ENCODE measurements around the gene GPR153.
A peak's percentile ranks its signal among the peaks of the same experiment; 100 is the strongest.
"Not testable (repeated sequence)": the region's sequence is repeated elsewhere in the genome, so short reads cannot be mapped to it uniquely, and the experiment has no call there.

GPR153 gene

GRCh38 chr1:6260961-6261614 is at the start of gene GPR153:
GPR153 (minus strand) TSS chr1:6261098; CDS start chr1:6254905, 6,193 bp downstream.
- peak; percentile 16 for DNase-seq (ENCODE audit: low read depth)

GRCh38 chr1:6310116-6310848 is 49.4 kb upstream of the GPR153 start:
- no peak for DNase-seq (ENCODE audit: low read depth)

DNA sequence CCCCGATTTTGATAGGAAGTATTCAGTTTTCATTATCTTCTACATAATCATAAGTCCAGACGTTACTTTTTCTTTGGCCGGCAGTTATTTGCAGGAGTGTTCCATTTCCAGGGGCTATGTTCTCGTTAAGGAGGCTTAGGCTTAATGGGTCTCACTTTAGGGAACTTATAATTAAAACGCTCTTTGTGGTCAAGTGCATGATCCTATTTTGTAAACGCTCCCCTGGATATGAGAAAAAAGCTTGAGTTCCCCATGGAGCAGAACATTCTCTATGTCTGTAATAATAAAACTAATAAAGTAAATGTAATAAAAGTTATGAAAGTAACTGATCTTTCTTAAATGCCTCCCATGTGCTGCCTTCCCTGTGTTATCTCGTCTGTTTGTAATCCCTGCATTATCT is 48.7 kb upstream of the GPR153 start:
- no peak for DNase-seq (ENCODE audit: low read depth)

DNA sequence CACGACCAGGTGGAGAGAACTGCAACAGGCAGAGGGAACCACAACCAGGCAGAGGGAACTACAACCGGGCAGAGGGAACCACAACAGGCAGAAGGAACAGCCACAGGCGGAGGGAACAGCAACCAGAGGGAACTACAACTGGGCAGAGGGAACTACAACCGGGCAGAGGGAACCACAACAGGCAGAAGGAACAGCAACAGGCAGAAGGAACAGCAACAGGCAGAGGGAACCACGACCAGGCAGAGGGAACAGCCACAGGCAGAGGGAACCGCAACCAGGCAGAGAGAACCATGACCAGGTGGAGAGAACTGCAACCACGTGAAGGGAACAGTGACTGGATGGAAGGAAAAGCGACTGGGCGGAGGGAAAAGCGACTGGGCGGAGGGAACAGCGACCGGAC is 47.6 kb upstream of the GPR153 start:
- DNase-seq (ENCODE audit: low read depth): no peak

GRCh38 chr1:6307682-6308081 is 46.8 kb upstream of the GPR153 start:
- not testable (repeated sequence) for DNase-seq (ENCODE audit: low read depth)

DNA sequence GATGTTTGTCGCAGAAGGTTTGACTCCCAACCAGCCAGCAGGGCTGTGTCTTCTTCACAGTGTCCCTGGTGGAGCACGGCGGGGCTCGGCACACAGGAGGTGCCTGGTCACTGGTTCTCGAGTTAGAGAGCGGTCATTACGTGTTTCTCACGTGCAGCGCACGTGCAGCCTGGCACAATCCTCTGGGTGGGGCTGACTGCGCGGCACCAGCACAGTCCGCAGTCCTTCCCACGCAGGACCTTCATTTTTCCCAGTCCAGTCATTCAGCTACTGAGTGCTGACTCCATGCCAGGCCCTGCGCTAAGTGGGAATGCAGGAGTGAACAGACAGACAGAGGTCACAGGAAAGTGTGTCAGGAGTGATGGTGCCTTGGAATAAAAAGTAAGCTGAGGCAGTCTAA is 46.2 kb upstream of the GPR153 start:
- DNase-seq (ENCODE audit: low read depth): no peak

- DNase-seq (ENCODE audit: low read depth): no peak
Measured at GRCh38 chr1:6303397-6304012, 42.6 kb upstream of the GPR153 start.

GRCh38 chr1:6302568-6302967 is 41.7 kb upstream of the GPR153 start:
- no peak for DNase-seq (ENCODE audit: low read depth)

- DNase-seq (ENCODE audit: low read depth): no peak
Measured at GRCh38 chr1:6301526-6301925, 40.6 kb upstream of the GPR153 start.

- DNase-seq (ENCODE audit: low read depth): no peak
Measured at GRCh38 chr1:6300342-6301048, 39.6 kb upstream of the GPR153 start.

GRCh38 chr1:6299557-6300165 is 38.8 kb upstream of the GPR153 start:
- no peak for DNase-seq (ENCODE audit: low read depth)

DNA sequence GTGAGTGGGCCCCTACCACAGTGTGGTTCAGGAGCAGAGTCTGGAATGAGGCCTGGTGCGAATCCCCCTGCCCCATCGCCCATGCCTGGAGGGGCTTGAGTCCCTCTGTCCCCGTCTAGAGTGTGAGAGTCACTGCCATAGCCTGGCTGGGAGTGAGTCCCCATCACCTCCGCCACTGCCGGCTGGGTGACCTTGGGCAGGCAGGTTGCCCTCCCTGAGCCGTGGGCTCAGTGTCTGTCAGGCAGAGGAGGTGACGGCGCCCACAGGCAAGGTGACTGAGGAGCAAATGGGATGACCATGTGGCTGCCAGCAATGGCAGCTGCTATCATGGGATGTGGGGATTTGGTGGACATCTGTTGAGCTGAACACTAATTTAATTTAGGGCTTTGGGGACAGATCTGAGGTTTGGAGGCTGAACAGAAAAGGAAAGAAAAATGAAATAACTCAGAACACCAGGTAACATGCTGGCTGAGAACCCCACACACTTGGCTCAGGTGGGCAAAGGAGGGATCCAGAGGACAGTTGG is 38.1 kb upstream of the GPR153 start:
- no peak for DNase-seq (ENCODE audit: low read depth)

GRCh38 chr1:6298530-6298929 is 37.6 kb upstream of the GPR153 start:
- no peak for DNase-seq (ENCODE audit: low read depth)

GRCh38 chr1:6295910-6296309 is 35.0 kb upstream of the GPR153 start:
- no peak for DNase-seq (ENCODE audit: low read depth)

- DNase-seq (ENCODE audit: low read depth): no peak
Measured at GRCh38 chr1:6294890-6295556, 34.1 kb upstream of the GPR153 start.

GRCh38 chr1:6294080-6294889 is 33.4 kb upstream of the GPR153 start:
- DNase-seq (ENCODE audit: low read depth): no peak

DNA sequence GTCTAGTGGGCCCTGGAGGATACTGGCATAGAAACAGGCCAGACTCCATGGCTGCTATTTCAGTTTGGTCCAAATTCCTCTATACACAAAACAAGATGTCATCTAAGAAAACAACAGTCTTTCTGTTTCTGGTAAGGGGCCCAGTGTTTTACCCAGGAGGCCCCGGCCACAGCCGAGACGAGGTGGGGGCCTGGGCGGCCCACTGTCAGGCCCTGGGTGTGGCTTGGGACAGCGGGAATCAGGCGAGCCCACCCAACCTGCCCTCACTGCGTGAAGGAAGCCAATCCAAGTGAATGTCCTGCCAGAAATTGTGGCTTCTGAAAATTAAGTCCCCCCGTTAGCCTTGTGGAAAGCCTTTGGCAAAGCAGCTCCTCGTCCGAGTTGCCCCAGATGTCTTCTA is 31.2 kb upstream of the GPR153 start:
- DNase-seq (ENCODE audit: low read depth): no peak

GRCh38 chr1:6288665-6289064 is 27.8 kb upstream of the GPR153 start:
- DNase-seq (ENCODE audit: low read depth): no peak

DNA sequence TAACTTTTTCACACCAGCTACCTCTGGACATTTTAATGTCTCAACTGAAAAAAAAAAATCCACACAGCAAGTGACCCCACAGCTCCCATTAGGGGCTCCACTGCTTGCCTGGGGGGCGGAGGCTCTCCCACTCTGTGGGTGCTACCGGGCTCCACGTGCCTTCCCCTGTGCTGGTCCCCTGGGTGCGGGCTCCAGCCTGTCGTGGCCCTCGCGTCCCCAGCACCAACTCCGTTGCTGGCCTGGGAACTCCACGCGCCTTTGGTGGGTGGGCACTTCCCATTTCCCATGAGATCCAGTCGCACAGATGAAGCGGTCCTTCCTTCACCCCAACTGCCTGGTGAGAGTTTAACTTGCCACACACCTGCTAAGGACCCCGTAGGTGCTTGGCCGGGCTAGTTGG is 27.1 kb upstream of the GPR153 start:
- no peak for DNase-seq (ENCODE audit: low read depth)

DNA sequence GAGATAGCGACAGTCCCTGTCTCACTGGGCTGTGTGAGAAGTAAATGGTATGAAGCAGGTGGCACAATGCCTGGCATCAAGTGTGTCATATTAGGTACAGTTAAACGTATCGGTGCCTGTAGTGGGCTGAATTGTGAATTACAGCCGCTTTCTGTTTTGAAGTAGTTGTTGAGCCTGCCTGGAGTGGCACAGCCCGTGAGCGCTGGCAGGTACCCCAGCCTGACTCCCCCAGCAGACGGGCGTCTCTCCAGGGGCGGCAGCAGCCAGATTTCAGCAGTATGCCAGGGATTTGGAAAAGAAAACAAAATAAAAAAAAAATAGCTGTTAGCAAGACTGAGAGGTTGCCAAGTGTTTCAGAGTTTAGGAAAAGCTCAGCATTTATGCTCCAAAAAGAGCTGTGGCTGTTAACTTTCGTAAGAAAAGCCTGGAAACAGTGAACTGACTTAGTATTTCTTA is 26.6 kb upstream of the GPR153 start:
- DNase-seq (ENCODE audit: low read depth): no peak

GRCh38 chr1:6287029-6287428 is 26.1 kb upstream of the GPR153 start:
- DNase-seq (ENCODE audit: low read depth): no peak
